ENCODE measurements around the gene DAPK2. TPM values are rescaled to one million over a fixed set of nuclear protein-coding genes. Genes with fewer than 3 reads are reported as not detected.
"Not testable (repeated sequence)": the region's sequence is repeated elsewhere in the genome, so short reads cannot be mapped to it uniquely, and the experiment has no call there.

Gene DAPK2
- total RNA-seq, 1 donor from 2014 or later: 9.7 TPM

GRCh38 chr15:63913336-63913735 lies 132.9 kb downstream of the DAPK2 start:
- no peak for DNase-seq

GRCh38 chr15:63912061-63912615 lies 134.1 kb downstream of the DAPK2 start:
- DNase-seq: no peak

- no peak for DNase-seq
These were observed 135.1 kb downstream of the DAPK2 start for GRCh38 chr15:63911160-63911559.

DNA sequence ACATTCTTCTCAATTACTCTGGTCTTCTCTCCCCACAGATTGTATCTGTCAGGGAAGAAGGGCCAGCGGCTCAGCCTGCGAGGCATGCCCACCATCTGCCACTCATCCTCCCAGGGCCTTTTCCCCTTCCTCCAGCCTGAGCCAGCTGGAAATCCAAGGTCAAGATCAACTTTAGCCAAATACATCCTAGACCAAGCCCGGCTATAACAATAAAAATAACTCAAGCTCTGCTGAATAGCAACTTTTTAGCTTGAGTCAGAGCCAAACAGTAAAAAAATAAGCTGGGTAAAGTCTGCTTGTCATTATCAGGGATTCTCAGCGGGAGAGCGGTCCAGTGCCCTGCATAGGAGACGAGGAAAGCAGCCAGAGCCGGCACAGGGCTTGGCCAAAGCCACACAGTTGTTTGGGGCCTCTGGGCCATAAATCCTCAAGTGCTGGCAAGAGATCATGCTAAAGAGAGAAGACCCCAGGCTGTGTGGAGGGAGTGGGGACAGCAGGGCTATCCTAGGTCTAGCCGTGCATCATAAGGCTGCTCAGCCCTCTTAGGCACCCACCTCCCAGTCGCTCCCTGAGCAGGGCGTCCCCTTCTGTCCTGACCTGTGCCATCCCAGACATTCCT lies 136.4 kb downstream of the DAPK2 start:
- DNase-seq: no peak

- no peak for DNase-seq
These were observed 137.3 kb downstream of the DAPK2 start for GRCh38 chr15:63908991-63909390.

DNA sequence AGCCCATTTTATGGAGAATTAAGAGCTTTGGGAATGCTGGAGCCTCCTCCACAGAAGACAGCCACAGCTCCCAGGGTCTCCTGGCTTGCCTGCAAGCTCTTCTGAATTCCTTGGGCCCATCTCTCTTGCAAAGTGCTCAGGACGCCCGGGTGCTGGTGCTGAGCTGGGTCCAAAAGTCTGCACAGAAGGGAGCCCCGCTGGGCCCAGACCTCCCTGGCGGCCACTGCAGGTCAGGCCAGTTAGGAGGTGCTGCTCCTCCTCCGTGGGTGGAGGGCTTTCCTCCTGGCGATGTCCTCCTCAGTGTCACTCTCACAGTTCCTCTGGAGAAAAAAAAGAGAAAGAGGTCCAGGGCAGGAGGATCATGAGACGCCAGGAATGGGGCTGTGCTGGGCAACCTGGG lies 138.0 kb downstream of the DAPK2 start:
- DNase-seq: no peak

DNA sequence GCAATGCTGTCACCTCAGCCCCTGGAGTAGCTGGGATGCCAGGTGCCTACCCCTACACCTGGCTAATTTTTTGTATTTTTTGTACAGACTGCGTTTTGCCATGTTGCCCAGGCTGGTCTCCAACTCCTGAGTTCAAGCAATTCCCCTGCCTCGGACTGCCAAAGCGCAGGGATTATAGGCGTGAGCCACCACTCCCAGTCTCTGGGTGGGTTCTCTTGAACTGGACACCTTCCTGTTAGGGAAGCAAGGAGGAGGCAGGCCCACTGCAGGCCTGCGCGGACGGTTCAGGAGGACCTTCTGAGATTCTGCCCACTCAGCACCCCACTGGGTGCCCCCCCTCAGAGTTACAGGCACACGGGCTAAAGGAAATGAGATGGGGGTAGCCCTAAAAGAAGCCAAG lies 138.8 kb downstream of the DAPK2 start:
- DNase-seq: no peak

GRCh38 chr15:63906266-63906584 lies 140.1 kb downstream of the DAPK2 start:
- DNase-seq: no peak

DNA sequence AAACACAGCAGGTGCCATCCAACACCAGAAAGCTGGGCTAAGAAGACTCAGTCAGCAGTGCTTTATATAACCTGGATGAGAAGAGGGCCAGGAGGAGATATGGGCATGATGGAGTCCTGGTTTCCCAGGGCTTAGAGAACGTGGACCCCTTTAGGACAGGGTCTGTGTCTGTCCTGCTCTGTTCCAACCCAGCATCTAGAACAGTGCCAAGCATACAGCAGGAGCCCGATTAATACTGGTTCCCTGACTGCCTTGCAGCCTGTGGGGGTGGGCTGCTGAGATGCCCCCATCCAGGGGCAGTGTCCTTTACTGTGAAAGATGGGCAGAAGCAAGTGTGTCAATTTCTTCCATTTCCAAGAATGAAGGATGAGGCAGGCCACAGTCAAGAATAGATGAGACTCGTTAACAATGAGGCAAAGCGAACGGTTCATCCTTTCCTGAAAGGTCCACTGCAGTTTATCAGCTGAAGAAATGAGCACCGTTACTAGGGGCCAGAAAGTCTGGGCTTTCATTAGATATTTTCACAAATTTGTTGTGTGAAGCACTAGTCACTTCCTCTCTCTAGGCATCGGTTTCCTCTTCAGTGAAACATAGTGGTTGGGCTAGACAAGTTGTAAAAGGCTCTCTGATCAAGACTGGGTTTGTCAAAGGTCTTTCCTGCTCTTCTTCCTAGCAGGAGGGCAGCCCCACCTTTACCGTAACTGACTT lies 140.6 kb downstream of the DAPK2 start:
- no peak for DNase-seq

- DNase-seq: no peak
These were observed 141.2 kb downstream of the DAPK2 start for GRCh38 chr15:63905131-63905530.

- DNase-seq: no peak
These were observed 142.2 kb downstream of the DAPK2 start for GRCh38 chr15:63904042-63904441.

DNA sequence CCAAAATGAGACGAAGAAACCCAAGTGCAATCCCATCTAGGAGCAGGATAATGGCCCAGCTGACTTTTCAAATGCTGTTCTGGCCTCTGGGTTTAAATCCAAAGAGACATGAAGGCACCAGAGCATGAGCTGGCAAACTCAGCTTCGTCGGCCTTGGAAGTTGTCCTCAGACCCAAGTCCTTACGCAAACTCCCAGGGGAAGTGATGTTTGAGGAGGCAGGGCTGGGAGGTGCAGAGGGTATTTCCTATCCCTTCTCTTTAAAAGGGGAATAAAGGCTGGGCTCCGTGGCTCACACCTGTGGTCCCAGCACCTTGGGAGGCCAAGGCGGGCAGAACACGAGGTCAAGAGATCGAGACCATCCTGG lies 143.6 kb downstream of the DAPK2 start:
- DNase-seq: no peak

GRCh38 chr15:63901912-63902670 lies 144.2 kb downstream of the DAPK2 start:
- no peak for DNase-seq

DNA sequence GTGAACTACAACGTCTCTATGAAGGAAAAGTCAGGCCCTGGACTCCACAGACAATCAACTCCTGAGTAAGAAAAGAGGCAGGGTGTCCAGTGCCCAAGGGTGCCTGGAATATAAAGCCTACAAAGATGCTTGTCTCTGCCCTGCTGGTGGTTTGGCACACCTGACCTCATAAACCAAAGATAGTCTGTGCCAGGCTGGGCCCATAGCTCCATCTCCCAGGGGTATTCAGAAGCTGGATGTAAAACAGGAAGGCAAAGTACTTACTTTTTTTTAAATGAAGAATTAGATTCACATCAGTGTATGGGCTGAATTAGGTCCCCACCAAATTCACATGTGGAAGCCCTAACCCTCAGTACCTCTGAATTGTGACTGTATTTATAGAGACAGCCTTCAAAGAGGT lies 146.0 kb downstream of the DAPK2 start:
- DNase-seq: no peak

DNA sequence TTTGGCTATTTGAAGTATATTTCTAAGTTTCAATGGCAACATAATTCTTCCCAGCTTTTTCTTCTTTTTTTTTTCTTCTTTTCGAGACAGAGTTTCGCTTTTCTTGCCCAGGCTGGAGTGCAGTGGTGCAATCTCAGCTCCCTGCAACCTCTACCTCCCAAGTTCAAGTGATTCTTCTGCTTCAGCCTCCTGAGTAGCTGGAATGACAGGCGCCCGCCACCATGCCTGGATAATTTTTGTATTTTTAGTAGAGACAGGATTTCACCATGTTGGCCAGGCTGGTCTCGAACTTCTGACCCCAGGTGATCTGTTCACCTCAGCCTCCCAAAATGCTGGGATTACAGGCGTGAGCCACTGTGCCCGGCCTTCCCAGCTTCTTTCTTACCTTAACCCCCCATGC lies 146.7 kb downstream of the DAPK2 start:
- not testable (repeated sequence) for DNase-seq

GRCh38 chr15:63899193-63899592 lies 147.1 kb downstream of the DAPK2 start:
- no peak for DNase-seq

DNA sequence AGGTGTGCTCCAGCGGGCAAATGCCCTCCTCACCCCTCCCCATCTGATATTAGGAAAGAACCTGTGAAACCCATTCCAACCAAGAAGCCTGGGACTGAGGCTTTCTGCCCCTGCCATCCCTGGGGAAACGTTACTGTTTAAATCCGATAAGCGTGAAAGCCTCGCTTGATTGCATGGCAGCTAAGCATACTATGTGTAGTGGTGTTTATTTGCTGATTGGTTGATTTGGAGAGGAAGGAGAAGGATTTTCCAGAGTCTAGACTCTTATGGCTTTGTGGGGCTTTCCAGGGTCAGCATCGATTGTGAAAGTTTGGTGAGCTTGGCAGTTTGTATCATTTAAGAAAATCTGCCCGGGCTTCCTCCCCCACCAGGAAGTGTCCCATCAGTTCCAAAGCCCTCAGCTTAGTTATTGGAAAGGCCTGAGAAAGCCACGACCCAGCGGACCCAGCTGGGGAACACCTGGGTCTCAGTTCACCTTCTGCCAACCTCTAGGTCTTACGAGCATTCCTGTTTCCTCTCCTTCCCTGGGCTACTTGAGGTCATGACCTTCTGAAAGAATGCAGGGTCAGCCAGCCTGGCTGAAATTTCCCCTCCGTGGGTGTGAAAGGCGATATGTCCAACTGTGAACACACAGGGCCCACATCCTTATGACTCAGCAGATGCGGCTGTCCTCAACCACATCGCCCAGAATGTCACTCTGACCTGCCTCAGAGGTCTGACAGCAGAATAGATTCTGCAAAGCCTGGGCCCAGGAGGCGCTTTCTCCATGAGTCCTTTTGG lies 149.8 kb downstream of the DAPK2 start:
- no peak for DNase-seq

DNA sequence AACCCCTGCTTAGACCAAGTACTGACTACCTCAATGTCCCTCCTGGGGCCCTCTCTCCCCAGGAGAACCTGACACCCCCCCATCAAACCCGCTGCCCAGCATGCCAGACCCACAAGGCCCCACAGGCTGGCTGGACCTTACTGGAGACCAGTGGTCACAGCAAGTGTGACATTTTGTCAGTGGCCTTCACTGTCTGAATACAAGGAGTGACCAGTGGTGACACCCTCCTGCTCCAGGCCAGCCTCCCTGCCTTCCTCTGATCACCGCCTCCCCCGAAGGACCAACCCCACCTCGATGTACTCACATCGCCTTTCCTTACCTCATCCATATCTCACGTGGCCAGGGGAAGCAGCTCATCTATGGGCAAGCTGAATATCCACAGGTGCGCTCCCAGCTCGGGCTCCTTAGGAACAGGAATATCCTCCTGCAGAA lies 150.5 kb downstream of the DAPK2 start:
- DNase-seq: no peak

GRCh38 chr15:63895194-63895593 lies 151.1 kb downstream of the DAPK2 start:
- no peak for DNase-seq

GRCh38 chr15:63894662-63894949 lies 151.7 kb downstream of the DAPK2 start:
- DNase-seq: no peak

GRCh38 chr15:63893866-63894661 lies 152.2 kb downstream of the DAPK2 start:
- DNase-seq: no peak
